Measurements from ENCODE around the gene DAAM2. TPM values are rescaled to one million over a fixed set of nuclear protein-coding genes. Genes with fewer than 3 reads are reported as not detected.

The DAAM2 gene
- total RNA-seq, 1 experiment from 2014 or later: not detected

DNA sequence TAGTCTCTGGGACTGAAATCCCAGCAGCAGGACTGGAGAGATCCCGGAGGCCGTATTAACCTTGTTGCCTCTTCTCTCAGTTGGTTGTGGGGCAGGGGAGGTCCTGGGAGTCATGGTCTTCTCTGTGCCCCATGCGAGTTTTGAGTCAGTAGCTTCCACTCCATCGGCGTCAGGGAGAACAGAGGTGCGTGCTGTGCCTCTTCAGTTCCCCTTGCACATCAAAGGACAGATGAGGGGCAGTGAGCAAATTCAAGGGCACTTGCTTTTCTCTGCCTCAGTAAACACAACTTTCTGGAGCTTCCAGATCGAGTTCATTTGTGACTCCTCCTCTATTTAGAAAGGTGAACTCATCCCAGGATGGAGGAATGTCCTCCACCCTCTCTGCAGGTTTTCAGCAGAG lies 93.5 kb downstream of the DAAM2 start:
- ChIA-PET CTCF (interaction anchor here (1.6 kb wide), 1 partner anchor 507 kb away, joined by 11 read pairs; no protein-coding TSS in a partner anchor), POLR2A (no interaction called here)
- no peak overlapping the region for H3K4me3 Mint-ChIP-seq (ENCODE audit: unreplicated experiment)
- H3K27me3 Mint-ChIP-seq (ENCODE audit: insufficient read depth, unreplicated experiment): no peaks in the 10 kb centered on the region
- H3K36me3 Mint-ChIP-seq (ENCODE audit: insufficient read depth, unreplicated experiment): no peaks in the 10 kb centered on the region
- peaks cover 4% of the 10 kb centered on the region for H3K4me1 Mint-ChIP-seq (ENCODE audit: insufficient read depth, unreplicated experiment)
- TF ChIP-seq, protein P1, sequence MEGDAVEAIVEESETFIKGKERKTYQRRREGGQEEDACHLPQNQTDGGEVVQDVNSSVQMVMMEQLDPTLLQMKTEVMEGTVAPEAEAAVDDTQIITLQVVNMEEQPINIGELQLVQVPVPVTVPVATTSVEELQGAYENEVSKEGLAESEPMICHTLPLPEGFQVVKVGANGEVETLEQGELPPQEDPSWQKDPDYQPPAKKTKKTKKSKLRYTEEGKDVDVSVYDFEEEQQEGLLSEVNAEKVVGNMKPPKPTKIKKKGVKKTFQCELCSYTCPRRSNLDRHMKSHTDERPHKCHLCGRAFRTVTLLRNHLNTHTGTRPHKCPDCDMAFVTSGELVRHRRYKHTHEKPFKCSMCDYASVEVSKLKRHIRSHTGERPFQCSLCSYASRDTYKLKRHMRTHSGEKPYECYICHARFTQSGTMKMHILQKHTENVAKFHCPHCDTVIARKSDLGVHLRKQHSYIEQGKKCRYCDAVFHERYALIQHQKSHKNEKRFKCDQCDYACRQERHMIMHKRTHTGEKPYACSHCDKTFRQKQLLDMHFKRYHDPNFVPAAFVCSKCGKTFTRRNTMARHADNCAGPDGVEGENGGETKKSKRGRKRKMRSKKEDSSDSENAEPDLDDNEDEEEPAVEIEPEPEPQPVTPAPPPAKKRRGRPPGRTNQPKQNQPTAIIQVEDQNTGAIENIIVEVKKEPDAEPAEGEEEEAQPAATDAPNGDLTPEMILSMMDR (IDR thresholded peaks at IDR 0.05; ENCODE audit: unreplicated experiment): no peak
- H3K27ac Mint-ChIP-seq (ENCODE audit: low read depth, unreplicated experiment): no peak overlapping the region
- DNase-seq (ENCODE audit: unreplicated experiment): no peak
- BruUV-seq (replicated peaks): no TSS peak
- intact Hi-C loops (cut with micrococcal nuclease): no loop called here
- H3K9me3 Mint-ChIP-seq (ENCODE audit: unreplicated experiment): no peaks in the 10 kb centered on the region

DNA sequence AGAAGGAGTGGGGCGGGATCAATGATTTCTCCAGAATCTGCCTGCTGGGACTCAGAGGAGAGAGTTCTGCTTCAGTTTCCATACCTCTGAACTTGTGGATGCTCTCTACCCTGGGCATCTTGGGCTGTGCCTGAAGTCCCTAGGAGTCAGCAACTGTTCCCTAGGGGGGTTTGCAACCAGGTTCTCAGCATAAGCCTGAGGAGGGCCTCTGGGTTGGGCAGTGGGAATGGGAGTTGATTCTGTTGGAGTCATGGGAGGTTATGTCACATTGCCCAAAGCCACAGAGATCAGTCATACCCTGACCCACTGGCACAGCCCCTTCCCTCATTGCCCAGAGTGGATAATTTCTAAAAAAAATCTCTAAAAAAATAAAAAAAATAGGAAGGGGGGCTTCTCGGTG lies 94.7 kb downstream of the DAAM2 start:
- no peaks in the 10 kb centered on the region for H3K9me3 Mint-ChIP-seq (ENCODE audit: unreplicated experiment)
- BruUV-seq (replicated peaks): no TSS peak

DNA sequence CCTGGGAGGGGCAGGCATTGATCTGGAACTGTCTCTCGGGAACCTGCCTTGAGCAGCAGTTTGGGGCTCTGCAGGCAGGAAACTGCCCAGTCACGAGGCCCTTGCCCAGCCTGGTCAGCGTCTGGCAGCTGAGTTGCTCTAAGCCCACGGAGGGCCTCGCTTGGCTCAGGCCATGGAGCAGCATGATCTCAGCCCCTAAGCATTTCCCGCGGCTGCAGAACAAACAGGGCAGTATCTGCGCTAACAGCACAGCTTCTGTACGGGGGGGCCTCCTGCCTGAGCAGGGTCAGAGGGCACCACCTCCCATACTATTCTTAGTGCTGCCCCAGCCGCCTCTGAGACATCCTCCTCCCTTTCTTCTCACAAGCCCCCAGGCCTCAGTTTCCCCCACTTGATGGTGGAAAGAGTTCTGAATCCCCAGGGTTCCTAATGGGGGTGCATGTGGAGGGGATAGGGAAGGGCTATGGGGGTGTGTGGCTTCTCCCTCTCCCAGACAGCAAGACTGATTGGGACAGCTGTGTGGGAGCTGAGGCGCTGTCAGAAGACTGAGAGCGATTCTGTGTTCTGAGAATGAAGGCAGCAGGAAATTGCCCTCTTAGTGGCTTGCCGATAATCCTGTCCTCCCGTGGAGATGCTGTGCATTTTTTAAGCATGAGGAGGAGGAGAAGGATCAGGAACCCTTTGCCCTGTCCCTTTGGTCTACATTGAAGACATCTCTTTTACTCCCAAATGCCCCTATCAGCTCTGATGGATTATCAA lies 95.7 kb downstream of the DAAM2 start:
- Mint-ChIP-seq H3K27me3 (ENCODE audit: insufficient read depth, unreplicated experiment) (no peaks in the 10 kb centered on the region), H3K9me3 (ENCODE audit: unreplicated experiment) (no peaks in the 10 kb centered on the region), H3K27ac (ENCODE audit: low read depth, unreplicated experiment) (no peak overlapping the region), H3K4me3 (ENCODE audit: unreplicated experiment) (no peak overlapping the region), H3K4me1 (ENCODE audit: insufficient read depth, unreplicated experiment) (no peaks in the 10 kb centered on the region), H3K36me3 (ENCODE audit: insufficient read depth, unreplicated experiment) (no peaks in the 10 kb centered on the region)
- ChIA-PET POLR2A (no interaction called here), CTCF (interaction anchor here (0.7 to 1.1 kb wide), 2 partner anchors 25 to 512 kb away, joined by 3 to 4 read pairs; no protein-coding TSS in a partner anchor)
- BruUV-seq (replicated peaks): no TSS peak
- TF ChIP-seq, protein P1 (IDR thresholded peaks at IDR 0.05; ENCODE audit: unreplicated experiment): no peak
- no peak for DNase-seq (ENCODE audit: unreplicated experiment)
- intact Hi-C loops (cut with micrococcal nuclease): no loop called here

More for the DNA sequence above, 94.7 kb downstream of the DAAM2 start:
- POLR2A ChIA-PET: no interaction called here
- CTCF ChIA-PET: no interaction called here
- Mint-ChIP-seq H3K4me3 (ENCODE audit: unreplicated experiment) (no peak overlapping the region), H3K27ac (ENCODE audit: low read depth, unreplicated experiment) (no peak overlapping the region), H3K4me1 (ENCODE audit: insufficient read depth, unreplicated experiment) (peaks cover 4% of the 10 kb centered on the region), H3K27me3 (ENCODE audit: insufficient read depth, unreplicated experiment) (no peaks in the 10 kb centered on the region), H3K36me3 (ENCODE audit: insufficient read depth, unreplicated experiment) (no peaks in the 10 kb centered on the region)
- no peak for DNase-seq (ENCODE audit: unreplicated experiment)
- intact Hi-C loops (cut with micrococcal nuclease): no loop called here
- TF ChIP-seq, protein P1 (IDR thresholded peaks at IDR 0.05; ENCODE audit: unreplicated experiment): no peak

DNA sequence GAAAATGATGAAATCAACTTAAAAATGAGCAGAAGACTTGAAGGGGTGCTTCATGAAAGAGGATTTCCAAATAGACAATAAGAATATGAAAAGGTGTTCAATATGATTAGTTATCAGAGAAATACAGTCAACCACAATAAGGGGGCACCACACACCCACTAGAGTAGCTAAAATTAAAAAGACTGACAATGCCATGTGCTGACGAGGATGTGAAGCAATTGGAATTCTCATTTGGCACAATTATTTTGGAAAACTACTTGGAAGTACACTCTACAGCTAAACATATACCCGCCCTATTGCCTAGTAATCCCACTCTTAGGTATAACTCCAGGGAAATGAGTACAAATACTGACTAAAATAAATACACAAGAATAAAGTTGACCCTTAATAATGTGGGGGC lies 97.1 kb downstream of the DAAM2 start:
- no peaks in the 10 kb centered on the region for H3K4me1 Mint-ChIP-seq (ENCODE audit: insufficient read depth, unreplicated experiment)
- TF ChIP-seq, protein P1 (IDR thresholded peaks at IDR 0.05; ENCODE audit: unreplicated experiment): no peak
- H3K27ac Mint-ChIP-seq (ENCODE audit: low read depth, unreplicated experiment): no peak overlapping the region
- no peaks in the 10 kb centered on the region for H3K36me3 Mint-ChIP-seq (ENCODE audit: insufficient read depth, unreplicated experiment)
- intact Hi-C loops (cut with micrococcal nuclease): no loop called here
- ChIA-PET CTCF (interaction anchor here (0.6 to 1.2 kb wide), 2 partner anchors 23 to 529 kb away, joined by 3 to 4 read pairs; no protein-coding TSS in a partner anchor), POLR2A (no interaction called here)
- no peak for DNase-seq (ENCODE audit: unreplicated experiment)
- H3K9me3 Mint-ChIP-seq (ENCODE audit: unreplicated experiment): no peaks in the 10 kb centered on the region
- no peaks in the 10 kb centered on the region for H3K27me3 Mint-ChIP-seq (ENCODE audit: insufficient read depth, unreplicated experiment)
- BruUV-seq (replicated peaks): no TSS peak
- H3K4me3 Mint-ChIP-seq (ENCODE audit: unreplicated experiment): no peak overlapping the region
